Central memory CD8-positive, alpha-beta T cell (primary cell): ENCODE results near the gene RIMS1.

Source experiments
- ATAC-seq: fragments of 150-1000 bp; cut with Tn5 transposase; replicated peaks from 2 replicates; pipeline ENCODE4 v1.10.0; 2022; ENCODE audit warnings: mild to moderate bottlenecking, moderate FRiP score, moderate number of reproducible peaks; ENCODE audit not compliant: poor library complexity, severe bottlenecking; ENCODE audit errors: extremely low read depth
- DNase-seq, 2 donors: peaks; one replicate each; pipeline ENCODE4 v3.0.0; 2021; ENCODE audit warnings: low spot score in 2 of 2
- H3K27ac Mint-ChIP-seq: one replicate; pipeline ENCODE4 v1.8.0; 2022; ENCODE audit warnings: low read depth, mild to moderate bottlenecking, moderate library complexity, mixed read lengths
- H3K27me3 Mint-ChIP-seq: one replicate; pipeline ENCODE4 v1.8.0; 2022; ENCODE audit warnings: mixed read lengths
- H3K36me3 Mint-ChIP-seq: one replicate; pipeline ENCODE4 v1.8.0; 2022; ENCODE audit warnings: mild to moderate bottlenecking, moderate library complexity, mixed read lengths; ENCODE audit not compliant: insufficient read depth
- H3K4me1 Mint-ChIP-seq: one replicate; pipeline ENCODE4 v1.8.0; 2022; ENCODE audit warnings: mixed read lengths
- H3K4me3 Mint-ChIP-seq: one replicate; pipeline ENCODE4 v1.8.0; 2022; ENCODE audit warnings: mild to moderate bottlenecking, moderate library complexity, mixed read lengths
- H3K9me3 Mint-ChIP-seq: one replicate; pipeline ENCODE4 v1.8.0; 2022; ENCODE audit warnings: mixed read lengths

RIMS1 gene

DNA sequence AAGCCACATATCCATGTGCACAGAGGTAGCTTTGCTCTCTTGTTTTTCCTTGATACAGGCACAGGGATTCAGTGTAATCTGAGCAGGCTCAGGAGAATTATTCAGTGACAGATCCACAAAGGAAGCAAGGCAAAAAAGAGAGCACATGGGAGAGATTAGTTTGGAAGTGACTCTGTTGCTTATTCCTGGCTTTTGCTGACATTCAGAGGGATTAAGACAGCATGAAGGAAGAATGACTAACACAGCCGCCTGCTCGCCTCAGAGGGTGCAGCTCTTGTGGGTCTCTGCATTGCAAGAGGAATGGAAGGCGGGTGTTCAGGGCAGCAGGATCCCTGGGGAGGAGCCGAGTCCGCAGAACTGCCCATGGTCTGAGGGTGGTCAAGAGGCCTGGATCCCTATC lies 532.1 kb downstream of the RIMS1 start:
- Mint-ChIP-seq H3K9me3 (no peaks in the 10 kb centered on the region), H3K27me3 (peaks cover 50% of the 10 kb centered on the region), H3K4me1 (no peaks in the 10 kb centered on the region), H3K36me3 (no peaks in the 10 kb centered on the region), H3K27ac (no peak overlapping the region), H3K4me3 (no peak overlapping the region)
- DNase-seq: no peak
- no peak for ATAC-seq

DNA sequence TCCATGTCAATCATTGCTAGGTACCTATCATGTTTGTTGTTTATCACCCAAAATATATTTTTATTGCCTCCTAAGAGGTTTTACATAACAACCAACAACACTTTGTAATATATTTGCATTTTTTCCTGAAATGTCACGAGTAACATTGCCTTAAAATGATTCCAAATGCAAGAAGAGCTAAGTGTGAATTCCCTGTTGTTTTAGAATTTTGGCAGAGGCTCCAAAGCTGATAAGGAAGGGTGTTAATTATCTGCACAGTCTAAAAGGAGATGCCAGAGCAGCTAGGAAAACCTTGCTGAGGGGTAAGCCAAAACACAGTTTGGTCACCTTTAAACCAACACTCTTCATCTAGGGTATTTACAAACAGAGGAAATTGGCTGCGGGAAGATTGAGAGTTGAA lies 533.6 kb downstream of the RIMS1 start:
- ATAC-seq: no peak

GRCh38 chr6:72420409-72420808 lies 534.1 kb downstream of the RIMS1 start:
- Mint-ChIP-seq H3K4me3 (no peak overlapping the region), H3K27ac (no peak overlapping the region), H3K27me3 (peaks cover 41% of the 10 kb centered on the region), H3K4me1 (no peaks in the 10 kb centered on the region), H3K9me3 (no peaks in the 10 kb centered on the region), H3K36me3 (no peaks in the 10 kb centered on the region)
- DNase-seq (no peak), ATAC-seq (no peak)

More for the DNA sequence above, 533.6 kb downstream of the RIMS1 start:
- Mint-ChIP-seq H3K4me1 (no peaks in the 10 kb centered on the region), H3K9me3 (no peaks in the 10 kb centered on the region), H3K27me3 (peaks cover 43% of the 10 kb centered on the region), H3K27ac (no peak overlapping the region), H3K36me3 (no peaks in the 10 kb centered on the region), H3K4me3 (no peak overlapping the region)
- no peak for DNase-seq

GRCh38 chr6:72421387-72421786 lies 535.0 kb downstream of the RIMS1 start:
- Mint-ChIP-seq H3K27me3 (peaks cover 41% of the 10 kb centered on the region), H3K27ac (no peak overlapping the region), H3K36me3 (no peaks in the 10 kb centered on the region), H3K4me1 (no peaks in the 10 kb centered on the region), H3K4me3 (no peak overlapping the region), H3K9me3 (no peaks in the 10 kb centered on the region)
- no peak for DNase-seq
- ATAC-seq: no peak

- H3K27ac Mint-ChIP-seq: no peak overlapping the region
- H3K9me3 Mint-ChIP-seq: no peaks in the 10 kb centered on the region
- ATAC-seq: no peak
These were observed 535.8 kb downstream of the RIMS1 start for GRCh38 chr6:72422171-72422570.

DNA sequence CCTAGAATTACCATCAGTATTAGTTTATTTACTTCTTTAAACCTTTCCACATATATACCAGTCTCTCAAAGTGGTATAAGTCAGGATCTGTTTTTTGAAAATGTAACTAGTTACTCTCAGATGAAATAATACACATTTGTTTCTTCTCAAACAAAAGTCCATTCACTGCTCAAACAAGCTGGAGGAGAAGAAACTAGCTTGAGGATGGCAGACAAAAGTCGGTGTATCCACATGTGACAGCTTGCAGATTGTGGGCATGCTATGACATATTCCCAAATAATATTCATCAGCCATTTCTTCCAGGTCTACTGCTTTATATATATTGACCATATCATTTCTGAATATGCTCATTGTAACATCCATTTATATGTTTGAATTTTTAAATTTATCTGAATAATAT lies 538.1 kb downstream of the RIMS1 start:
- ATAC-seq: no peak
- Mint-ChIP-seq H3K4me3 (no peak overlapping the region), H3K4me1 (no peaks in the 10 kb centered on the region)

More at GRCh38 chr6:72422171-72422570, 535.8 kb downstream of the RIMS1 start:
- H3K27me3 Mint-ChIP-seq: peaks cover 38% of the 10 kb centered on the region
- H3K4me1 Mint-ChIP-seq: no peaks in the 10 kb centered on the region
- no peak for DNase-seq
- H3K36me3 Mint-ChIP-seq: no peaks in the 10 kb centered on the region
- H3K4me3 Mint-ChIP-seq: no peak overlapping the region

DNA sequence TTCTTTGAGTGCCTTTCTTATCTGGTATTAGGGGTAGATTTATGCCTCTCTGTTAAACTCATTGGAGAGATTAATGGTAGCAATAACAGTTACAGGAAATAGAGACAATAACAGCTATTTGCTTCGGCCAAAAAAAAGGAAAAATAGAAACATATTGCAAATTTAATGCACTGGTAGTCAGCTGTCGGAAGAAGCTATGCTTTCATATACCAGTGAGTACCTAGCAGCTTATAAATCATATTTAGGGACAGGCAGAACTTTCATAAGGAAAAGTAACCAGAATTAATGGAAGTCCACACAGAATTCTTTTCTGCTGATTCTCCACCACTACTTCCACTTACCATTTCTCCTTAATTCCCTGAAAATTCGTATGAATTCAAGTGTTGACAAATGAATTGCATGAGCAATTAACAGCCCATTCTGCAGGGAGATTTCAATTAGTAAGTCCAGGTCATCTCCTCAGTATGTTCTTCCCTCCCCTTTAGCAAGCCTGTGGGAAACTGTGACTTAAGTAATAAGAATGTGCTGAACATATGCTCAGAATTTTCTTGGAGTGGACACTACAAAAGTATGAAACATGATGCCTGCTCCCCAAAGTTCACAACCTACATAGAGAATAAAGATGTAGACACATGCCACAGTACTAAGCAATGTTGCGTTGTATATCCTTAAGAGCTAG lies 538.8 kb downstream of the RIMS1 start:
- no peaks in the 10 kb centered on the region for H3K4me1 Mint-ChIP-seq
- no peak for ATAC-seq
- no peak overlapping the region for H3K27ac Mint-ChIP-seq
- no peak for DNase-seq
- H3K9me3 Mint-ChIP-seq: no peaks in the 10 kb centered on the region
- peaks cover 42% of the 10 kb centered on the region for H3K27me3 Mint-ChIP-seq
- H3K4me3 Mint-ChIP-seq: no peak overlapping the region
- H3K36me3 Mint-ChIP-seq: no peaks in the 10 kb centered on the region

More for the DNA sequence above, 538.1 kb downstream of the RIMS1 start:
- H3K9me3 Mint-ChIP-seq: no peaks in the 10 kb centered on the region
- DNase-seq: no peak
- H3K36me3 Mint-ChIP-seq: no peaks in the 10 kb centered on the region
- peaks cover 38% of the 10 kb centered on the region for H3K27me3 Mint-ChIP-seq
- H3K27ac Mint-ChIP-seq: no peak overlapping the region

- H3K4me1 Mint-ChIP-seq: no peaks in the 10 kb centered on the region
- DNase-seq: no peak
- no peak overlapping the region for H3K4me3 Mint-ChIP-seq
- peaks cover 24% of the 10 kb centered on the region for H3K27me3 Mint-ChIP-seq
- no peak for ATAC-seq
- H3K36me3 Mint-ChIP-seq: no peaks in the 10 kb centered on the region
- no peaks in the 10 kb centered on the region for H3K9me3 Mint-ChIP-seq
- no peak overlapping the region for H3K27ac Mint-ChIP-seq
These were observed 554.3 kb downstream of the RIMS1 start for GRCh38 chr6:72440611-72441010.

DNA sequence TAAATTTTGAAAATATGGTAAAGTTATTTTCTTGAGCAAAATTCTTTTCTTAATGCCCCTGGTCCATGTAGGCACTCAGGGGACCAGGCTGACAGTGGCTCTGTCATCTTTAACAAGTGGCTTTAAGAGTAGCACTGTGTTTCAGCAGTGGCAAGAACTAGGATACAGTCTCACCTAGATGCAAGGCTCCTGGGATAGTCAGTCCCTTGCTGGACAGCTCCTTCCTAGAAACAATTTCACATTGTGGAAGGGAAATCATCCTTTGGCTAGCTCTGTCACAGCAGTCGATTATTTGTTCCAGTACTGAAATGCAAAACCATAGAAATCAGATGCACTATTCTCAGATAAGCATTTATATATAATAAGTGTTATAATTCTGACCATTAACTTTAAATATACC lies 560.1 kb downstream of the RIMS1 start:
- H3K4me1 Mint-ChIP-seq: no peaks in the 10 kb centered on the region
- H3K27me3 Mint-ChIP-seq: peaks cover 27% of the 10 kb centered on the region
- H3K27ac Mint-ChIP-seq: no peak overlapping the region
- no peak overlapping the region for H3K4me3 Mint-ChIP-seq
- H3K9me3 Mint-ChIP-seq: no peaks in the 10 kb centered on the region
- ATAC-seq (no peak), DNase-seq (no peak)
- no peaks in the 10 kb centered on the region for H3K36me3 Mint-ChIP-seq
